ENCODE data around the gene CYP46A1.

CYP46A1 gene

DNA sequence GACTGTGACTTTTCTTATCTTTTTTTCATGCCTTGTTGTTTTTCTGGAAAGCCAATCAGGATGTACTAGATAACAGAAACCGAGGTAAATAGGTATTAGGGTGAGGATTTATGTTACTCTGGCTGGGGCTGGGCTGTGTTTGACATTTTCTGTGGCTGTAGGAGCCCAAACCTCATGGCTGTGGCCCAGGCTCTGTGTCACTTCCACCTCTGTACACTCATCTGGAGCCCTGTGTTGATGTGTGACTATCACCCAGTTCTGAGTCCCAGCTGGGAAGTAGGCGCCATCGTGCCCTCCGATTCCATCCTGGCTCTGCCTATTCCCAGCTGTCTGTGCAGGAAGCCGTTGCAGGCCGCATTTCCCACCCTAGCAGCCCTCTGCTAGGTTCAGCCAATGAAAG lies 40.8 kb upstream of the CYP46A1 start:
- Histone ChIP-seq H3K4me1 (ENCODE audit: control insufficient read depth in 1 of 2, insufficient read depth in 1 of 2, low read depth in 1 of 2, low read length in 1 of 2) (no peaks in the 10 kb centered on the region), H3K27ac (no peak overlapping the region), H3K4me3 (ENCODE audit: low read depth in 1 of 2, low read length in 1 of 2) (no peak overlapping the region)

DNA sequence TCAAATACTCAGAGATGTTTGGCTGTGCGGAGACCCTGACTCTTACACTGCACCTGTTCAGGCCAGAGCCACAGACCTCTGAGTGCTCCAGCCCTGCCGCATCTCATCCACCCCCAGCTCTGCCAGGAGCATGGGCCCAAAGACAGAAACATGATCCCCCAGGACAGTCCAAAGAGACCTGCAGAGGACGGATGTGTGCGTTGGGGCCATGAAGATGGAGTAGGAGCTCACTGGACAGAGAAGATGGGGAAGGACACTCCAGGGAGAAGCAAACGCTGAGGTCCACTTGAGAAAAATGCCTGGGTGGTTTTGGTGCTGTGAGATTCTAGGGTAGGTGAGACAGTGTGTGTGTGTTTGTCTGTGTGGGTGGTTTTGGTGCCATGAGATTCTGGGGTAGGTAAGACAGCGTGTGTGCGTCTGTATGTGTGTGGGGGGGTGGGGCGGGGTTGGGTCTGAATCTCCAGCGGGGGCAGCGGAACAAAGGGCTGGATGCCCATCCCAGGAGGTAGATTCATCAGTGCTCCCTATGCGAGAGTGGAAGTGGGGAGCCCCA lies 40.0 kb upstream of the CYP46A1 start:
- H3K27me3 ChIP-seq: peaks cover 50% of the 10 kb centered on the region
- H3K9me3 ChIP-seq: no peaks in the 10 kb centered on the region
- no peaks in the 10 kb centered on the region for H3K36me3 ChIP-seq
- no peaks in the 10 kb centered on the region for H3K4me1 ChIP-seq (ENCODE audit: control insufficient read depth in 1 of 2, insufficient read depth in 1 of 2, low read depth in 1 of 2, low read length in 1 of 2)
- H3K27ac ChIP-seq: no peak overlapping the region
- H3K4me3 ChIP-seq (ENCODE audit: low read depth in 1 of 2, low read length in 1 of 2): no peak overlapping the region
- TF ChIP-seq, protein P1, sequence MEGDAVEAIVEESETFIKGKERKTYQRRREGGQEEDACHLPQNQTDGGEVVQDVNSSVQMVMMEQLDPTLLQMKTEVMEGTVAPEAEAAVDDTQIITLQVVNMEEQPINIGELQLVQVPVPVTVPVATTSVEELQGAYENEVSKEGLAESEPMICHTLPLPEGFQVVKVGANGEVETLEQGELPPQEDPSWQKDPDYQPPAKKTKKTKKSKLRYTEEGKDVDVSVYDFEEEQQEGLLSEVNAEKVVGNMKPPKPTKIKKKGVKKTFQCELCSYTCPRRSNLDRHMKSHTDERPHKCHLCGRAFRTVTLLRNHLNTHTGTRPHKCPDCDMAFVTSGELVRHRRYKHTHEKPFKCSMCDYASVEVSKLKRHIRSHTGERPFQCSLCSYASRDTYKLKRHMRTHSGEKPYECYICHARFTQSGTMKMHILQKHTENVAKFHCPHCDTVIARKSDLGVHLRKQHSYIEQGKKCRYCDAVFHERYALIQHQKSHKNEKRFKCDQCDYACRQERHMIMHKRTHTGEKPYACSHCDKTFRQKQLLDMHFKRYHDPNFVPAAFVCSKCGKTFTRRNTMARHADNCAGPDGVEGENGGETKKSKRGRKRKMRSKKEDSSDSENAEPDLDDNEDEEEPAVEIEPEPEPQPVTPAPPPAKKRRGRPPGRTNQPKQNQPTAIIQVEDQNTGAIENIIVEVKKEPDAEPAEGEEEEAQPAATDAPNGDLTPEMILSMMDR (IDR thresholded peaks at IDR 0.05): no peak

More for the DNA sequence above, 40.8 kb upstream of the CYP46A1 start:
- H3K9me3 ChIP-seq: no peaks in the 10 kb centered on the region
- peaks cover 46% of the 10 kb centered on the region for H3K27me3 ChIP-seq
- TF ChIP-seq, protein P1 (IDR thresholded peaks at IDR 0.05): no peak
- H3K36me3 ChIP-seq: no peaks in the 10 kb centered on the region

DNA sequence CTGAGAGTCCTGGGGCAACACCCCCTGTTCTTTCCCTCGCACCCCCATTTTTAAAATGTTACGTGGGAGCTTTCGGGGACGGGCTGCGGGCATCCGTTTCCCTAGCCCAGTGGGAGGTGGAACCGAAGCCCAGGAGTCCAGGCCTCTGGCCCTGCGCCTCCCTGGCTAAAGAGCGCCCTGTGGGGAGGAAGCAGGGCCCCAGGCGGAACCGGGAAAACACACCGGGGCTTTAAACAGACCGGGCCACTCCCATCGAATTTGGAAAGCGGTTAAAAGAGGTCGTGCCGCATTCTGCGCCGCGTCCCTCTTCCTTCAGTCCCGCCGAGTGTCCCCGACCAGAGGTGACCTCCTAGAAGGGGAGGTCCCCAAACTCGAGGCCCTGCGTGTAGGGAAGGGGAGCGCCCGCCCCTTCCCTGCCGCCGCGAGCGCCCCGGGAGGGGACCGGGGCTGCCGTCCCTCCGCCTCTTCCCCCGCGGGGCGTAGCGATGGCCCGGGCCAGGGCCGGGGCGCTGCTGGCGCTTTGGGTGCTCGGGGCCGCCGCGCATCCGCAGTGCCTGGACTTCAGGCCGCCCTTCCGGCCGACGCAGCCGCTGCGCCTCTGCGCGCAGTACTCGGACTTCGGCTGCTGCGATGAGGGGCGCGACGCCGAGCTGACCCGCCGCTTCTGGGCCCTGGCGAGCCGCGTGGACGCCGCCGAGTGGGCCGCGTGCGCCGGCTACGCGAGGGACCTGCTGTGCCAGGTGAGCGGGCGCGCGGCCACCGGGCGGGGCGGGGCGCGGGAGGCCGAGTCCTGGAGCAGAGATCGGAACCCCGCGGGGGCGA lies 39.2 kb upstream of the CYP46A1 start, which contains the start of gene HHIPL1:
Gene HHIPL1 (plus strand): TSS at position 407 of the 822 bp plus-strand sequence. CDS start 79 bp downstream, at position 486.
- no peaks in the 10 kb centered on the region for H3K4me1 ChIP-seq (ENCODE audit: control insufficient read depth in 1 of 2, insufficient read depth in 1 of 2, low read depth in 1 of 2, low read length in 1 of 2)
- H3K27ac ChIP-seq: no peak within 1 kb of the TSS
- no peaks in the 10 kb centered on the region for H3K9me3 ChIP-seq
- no peaks in the 10 kb centered on the region for H3K36me3 ChIP-seq
- peaks cover 50% of the 10 kb centered on the region for H3K27me3 ChIP-seq
- TF ChIP-seq, protein P1 (IDR thresholded peaks at IDR 0.05): no peak
- H3K4me3 ChIP-seq (ENCODE audit: low read depth in 1 of 2, low read length in 1 of 2): peak within 1 kb of the TSS in 1 of 2 experiments; percentile 21

DNA sequence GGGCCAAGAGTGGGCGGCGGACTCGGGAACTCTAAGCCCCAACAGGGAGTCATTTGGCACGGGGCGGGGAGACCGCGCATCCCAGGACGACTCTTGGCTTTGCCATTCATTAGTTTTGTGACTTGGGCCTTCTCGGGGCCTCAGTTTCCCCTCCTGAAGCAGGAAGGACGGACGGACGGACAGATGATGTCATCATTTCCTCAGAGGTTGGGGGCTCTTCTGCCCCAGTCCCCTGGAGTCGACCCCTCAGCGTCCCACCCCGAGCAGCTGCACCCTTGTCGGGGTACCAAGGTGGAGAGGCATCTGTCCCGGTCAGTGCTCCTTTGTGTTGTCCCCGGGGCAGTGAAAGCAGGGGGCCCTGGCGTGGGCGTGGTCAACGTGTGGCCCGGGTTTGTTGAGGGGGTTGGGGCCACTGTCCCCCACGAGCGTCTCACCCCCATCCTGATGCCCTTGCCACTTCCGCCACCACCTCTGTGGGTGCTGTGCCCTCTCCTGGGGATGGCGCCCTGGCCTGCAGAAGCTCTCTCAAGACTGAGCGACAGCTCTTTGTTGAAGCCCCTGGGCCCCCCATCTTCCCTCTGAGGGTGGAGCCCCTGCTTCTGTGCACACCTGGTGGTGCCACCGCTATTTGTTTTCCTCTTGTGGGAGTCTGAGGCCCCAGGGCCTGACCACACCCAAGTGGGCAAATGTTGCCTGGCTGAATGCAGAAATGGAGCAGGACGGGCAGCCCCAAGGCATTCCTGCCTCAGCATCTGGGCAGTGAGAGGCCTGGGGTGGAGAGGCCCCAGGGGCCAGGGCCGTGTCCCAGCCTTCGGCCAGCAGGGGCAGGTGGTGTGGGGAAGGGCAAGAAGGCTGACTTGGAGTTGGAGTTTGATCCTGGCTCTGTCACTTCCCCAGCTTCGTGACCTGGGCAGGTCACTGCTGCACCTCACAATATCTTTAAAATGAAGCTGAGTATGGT lies 38.3 kb upstream of the CYP46A1 start:
- peaks cover 50% of the 10 kb centered on the region for H3K27me3 ChIP-seq
- H3K4me3 ChIP-seq (ENCODE audit: low read depth in 1 of 2, low read length in 1 of 2): peak overlapping the region in 1 of 2 experiments; percentile 21
- H3K4me1 ChIP-seq (ENCODE audit: control insufficient read depth in 1 of 2, insufficient read depth in 1 of 2, low read depth in 1 of 2, low read length in 1 of 2): no peaks in the 10 kb centered on the region
- no peak overlapping the region for H3K27ac ChIP-seq
- H3K9me3 ChIP-seq: no peaks in the 10 kb centered on the region
- no peaks in the 10 kb centered on the region for H3K36me3 ChIP-seq
- TF ChIP-seq, protein P1 (IDR thresholded peaks at IDR 0.05): no peak

DNA sequence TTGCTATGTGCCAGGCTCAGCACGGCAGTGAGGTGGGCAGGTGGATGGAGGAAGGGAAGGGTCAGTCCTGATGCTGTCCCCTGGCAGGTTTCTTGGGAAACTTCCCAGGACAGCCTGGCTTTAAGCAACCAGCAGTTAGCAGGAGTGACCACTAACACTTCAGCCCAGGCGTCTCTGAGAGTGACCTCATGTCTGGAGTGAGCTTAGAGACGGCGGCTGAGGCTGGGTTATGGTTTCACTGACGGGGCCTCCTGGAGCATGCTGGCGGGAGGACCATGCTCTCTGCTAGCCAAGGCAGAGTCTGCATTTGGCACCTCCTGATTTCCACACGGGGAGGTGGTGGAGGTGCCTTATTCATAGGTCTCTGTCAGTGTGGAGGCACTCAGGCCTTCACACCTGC lies 36.7 kb upstream of the CYP46A1 start:
- no peak overlapping the region for H3K4me3 ChIP-seq (ENCODE audit: low read depth in 1 of 2, low read length in 1 of 2)
- no peaks in the 10 kb centered on the region for H3K4me1 ChIP-seq (ENCODE audit: control insufficient read depth in 1 of 2, insufficient read depth in 1 of 2, low read depth in 1 of 2, low read length in 1 of 2)
- no peaks in the 10 kb centered on the region for H3K9me3 ChIP-seq
- H3K27me3 ChIP-seq: peaks cover 50% of the 10 kb centered on the region
- H3K36me3 ChIP-seq: no peaks in the 10 kb centered on the region
- TF ChIP-seq, protein P1 (IDR thresholded peaks at IDR 0.05): no peak
- H3K27ac ChIP-seq: no peak overlapping the region
